IMR-90 (cell line): ENCODE measurements around the gene MNS1. TPM values are rescaled to one million over a fixed set of nuclear protein-coding genes. Genes with fewer than 3 reads are reported as not detected.

Source experiments
- ATAC-seq: fragments of 200-7000 bp; cut with Tn5 transposase; 2 replicates; pipeline ENCODE4 v1.9.1; 2020; ENCODE audit warnings: low read depth, mild to moderate bottlenecking, moderate library complexity
- BruUV-seq: library from RNA; stranded (reverse); fragments of 400-500 nt; replicated peaks from 2 replicates; lab custom pipeline; 2021; lab: Mats Ljungman, UMichigan
- CTCF ChIA-PET: fragments of 300-600 bp; formaldehyde crosslinking; extraction: SDS; loops from one replicate; lab custom pipeline; 2021; ENCODE audit warnings: antibody characterized with exemption; lab: Yijun Ruan, JAX
- POLR2A ChIA-PET: fragments of 300-600 bp; sonication (Branson Sonifier 250); formaldehyde crosslinking; loops from one replicate; lab custom pipeline; 2022; ENCODE audit warnings: antibody characterized with exemption; ENCODE audit not compliant: unreplicated experiment; lab: Charles Lee
- DNase-seq: peaks from one replicate; pipeline ENCODE4 v3.0.0; 2013
- H2AFZ ChIP-seq: replicated peaks from 2 replicates; pipeline ENCODE3; 2013; ENCODE audit warnings: low read length, mild to moderate bottlenecking; ENCODE audit not compliant: poor library complexity
- H2AK5ac ChIP-seq: 2 replicates; pipeline ENCODE4 v1.6.1; 2013; ENCODE audit warnings: low read depth, low read length, inconsistent platforms
- H2AK9ac ChIP-seq: replicated peaks from 2 replicates; pipeline ENCODE3; 2013; ENCODE audit warnings: mild to moderate bottlenecking, low read depth, low read length, moderate library complexity; ENCODE audit not compliant: poor library complexity
- H2BK120ac ChIP-seq: 2 replicates; pipeline ENCODE4 v1.6.1; 2013; ENCODE audit warnings: low read depth, low read length, inconsistent platforms
- H2BK15ac ChIP-seq: 3 replicates; pipeline ENCODE4 v1.6.1; 2013; ENCODE audit warnings: low read depth, low read length, inconsistent platforms
- H2BK20ac ChIP-seq: 2 replicates; pipeline ENCODE4 v1.6.1; 2013; ENCODE audit warnings: low read depth, mild to moderate bottlenecking, inconsistent platforms, low read length, moderate library complexity
- H2BK5ac ChIP-seq: 2 replicates; pipeline ENCODE4 v1.6.1; 2013; ENCODE audit warnings: mild to moderate bottlenecking, low read depth, low read length, inconsistent platforms; ENCODE audit not compliant: poor library complexity, severe bottlenecking
- H3K14ac ChIP-seq: replicated peaks from 2 replicates; pipeline ENCODE4 v1.6.1; 2013; ENCODE audit warnings: low read depth, low read length, inconsistent platforms
- H3K18ac ChIP-seq: 2 replicates; pipeline ENCODE4 v1.6.1; 2013; ENCODE audit warnings: low read depth, low read length, control low read depth
- H3K23ac ChIP-seq: 2 replicates; pipeline ENCODE4 v1.6.1; 2013; ENCODE audit warnings: low read depth, low read length, inconsistent platforms
- H3K27ac ChIP-seq: 2 replicates; pipeline ENCODE4 v1.5.1; 2013; ENCODE audit warnings: mild to moderate bottlenecking, control low read depth, low read length; ENCODE audit not compliant: insufficient read depth
- H3K27me3 ChIP-seq: 2 replicates; pipeline ENCODE4 v1.6.1; 2013; ENCODE audit warnings: low read length; ENCODE audit not compliant: control insufficient read depth, insufficient read depth
- H3K36me3 ChIP-seq: 2 replicates; pipeline ENCODE4 v1.6.1; 2013; ENCODE audit warnings: low read length, mixed read lengths; ENCODE audit not compliant: control insufficient read depth, insufficient read depth
- H3K4ac ChIP-seq: 2 replicates; pipeline ENCODE4 v1.6.1; 2013; ENCODE audit warnings: low read depth, low read length, inconsistent platforms
- H3K4me1 ChIP-seq: 2 replicates; pipeline ENCODE4 v1.6.1; 2013; ENCODE audit warnings: low read length, mixed read lengths; ENCODE audit not compliant: control insufficient read depth, insufficient read depth
- H3K4me2 ChIP-seq: 2 replicates; pipeline ENCODE4 v1.6.1; 2013; ENCODE audit warnings: low read depth, mild to moderate bottlenecking, control low read depth, low read length, moderate library complexity
- H3K4me3 ChIP-seq: 2 replicates; pipeline ENCODE4 v1.5.1; 2013; ENCODE audit warnings: low read depth, mild to moderate bottlenecking, control low read depth, low read length, moderate library complexity; ENCODE audit not compliant: insufficient read depth
- H3K56ac ChIP-seq: 2 replicates; pipeline ENCODE4 v1.6.1; 2013; ENCODE audit warnings: low read length, inconsistent platforms; ENCODE audit not compliant: insufficient read depth; ENCODE audit errors: extremely low read depth
- H3K79me1 ChIP-seq, 2 experiments: 2 replicates each; pipeline ENCODE4 v1.6.1; 2013; ENCODE audit warnings: low read length in 2 of 2, inconsistent platforms in 1 of 2, low read depth in 1 of 2
- H3K9ac ChIP-seq: 2 replicates; pipeline ENCODE4 v1.6.1; 2013; ENCODE audit warnings: low read depth, low read length, control low read depth
- H3K9me1 ChIP-seq: 2 replicates; pipeline ENCODE4 v1.6.1; 2013; ENCODE audit warnings: low read length, inconsistent platforms; ENCODE audit not compliant: insufficient read depth
- H3K9me3 ChIP-seq: 2 replicates; pipeline ENCODE4 v1.6.1; 2013; ENCODE audit warnings: low read length; ENCODE audit not compliant: control insufficient read depth, insufficient read depth
- H4K20me1 ChIP-seq: 2 replicates; pipeline ENCODE4 v1.6.1; 2013; ENCODE audit warnings: low read length, inconsistent platforms; ENCODE audit not compliant: insufficient read depth
- H4K5ac ChIP-seq: 2 replicates; pipeline ENCODE4 v1.6.1; 2013; ENCODE audit warnings: mild to moderate bottlenecking, low read depth, low read length, control low read depth
- H4K8ac ChIP-seq, 2 experiments: 2 replicates each; pipeline ENCODE4 v1.6.1; 2013; ENCODE audit warnings: low read depth in 2 of 2, low read length in 2 of 2, control low read depth in 1 of 2, inconsistent platforms in 1 of 2
- H4K91ac ChIP-seq: 2 replicates; pipeline ENCODE4 v1.6.1; 2013; ENCODE audit warnings: low read depth, low read length, inconsistent platforms; ENCODE audit not compliant: insufficient read depth
- CEBPB ChIP-seq: IDR thresholded peaks from 2 replicates; pipeline ENCODE4 v1.6.1; 2012; ENCODE audit warnings: low read depth, low read length, improper control_type of control experiment
- RFX5 ChIP-seq: IDR thresholded peaks from 2 replicates; pipeline ENCODE4 v1.8.0; 2012; ENCODE audit warnings: low read depth, mild to moderate bottlenecking, low read length, moderate library complexity
- WGBS, 2 experiments: methylation state at CpG; one replicate each; pipeline versions ENCODE4 v1.1.5 to v1.1.7; 2013; ENCODE audit warnings: missing lambda C conversion rate in 2 of 2; ENCODE audit not compliant: insufficient read length in 1 of 2; ENCODE audit errors: extremely low coverage in 2 of 2; 5-methylcytosine and 5-hydroxymethylcytosine counted together
- dilution Hi-C: fragments of 300-500 bp; cut with HindIII; formaldehyde crosslinking; loops from one replicate; pipeline ENCODE4 v1.14.3; 2018; ENCODE audit warnings: low sequenced_read_pairs; ENCODE audit not compliant: unreplicated experiment
- in situ Hi-C: fragments of 300-500 bp; cut with MboI; formaldehyde crosslinking; loops from 3 replicates; pipeline ENCODE4 v1.14.3; 2019; ENCODE audit warnings: low sequenced_read_pairs, inconsistent platforms, mixed read lengths
- intact Hi-C: fragments of 100-400 bp; cut with micrococcal nuclease; formaldehyde crosslinking; loops from 2 replicates; pipeline ENCODE4 v1.10.0; 2022
- polyA plus RNA-seq, 3 experiments: library from polyadenylated mRNA; depleted of rRNA; stranded (reverse); fragments of >200 nt; gene quantifications; 2 replicates each; pipeline ENCODE4 v1.2.3, GENCODE V29; 2012; ENCODE audit warnings: low replicate concordance in 1 of 3
- total RNA-seq: library from RNA; depleted of rRNA; stranded (reverse); fragments of >200 nt; gene quantifications from 2 replicates; pipeline ENCODE4 v1.2.3, GENCODE V29; 2012

The MNS1 gene
- total and polyA plus RNA-seq, 2 of the 4 experiments (the other 2 are of a cell fraction), result 0.36 to 0.84 TPM

DNA sequence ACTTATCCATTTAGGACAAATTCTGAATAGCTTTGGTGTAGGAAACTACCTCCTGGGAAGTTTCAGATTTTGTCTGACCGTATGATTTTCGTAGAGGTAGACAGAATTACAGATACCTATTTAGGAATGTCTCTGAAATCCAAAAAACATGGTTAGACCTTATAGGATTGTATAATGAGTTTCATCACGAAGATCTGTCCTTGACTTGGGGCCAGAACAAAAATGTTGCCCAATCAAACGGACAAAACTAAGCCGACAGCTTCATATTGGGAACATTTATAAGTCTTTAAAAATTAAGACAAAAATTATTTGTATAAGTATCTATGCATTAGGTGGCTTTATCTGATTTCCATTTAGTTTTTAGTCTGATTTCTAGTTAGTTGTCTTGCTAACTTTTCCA, 32.6 kb downstream of the MNS1 start:
- H2BK15ac ChIP-seq, result no peak overlapping the region
- no peak overlapping the region for H4K91ac ChIP-seq
- no peak overlapping the region for H2AFZ ChIP-seq
- no peaks in the 10 kb centered on the region for H4K20me1 ChIP-seq
- H4K8ac ChIP-seq, result no peak overlapping the region
- no peak overlapping the region for H2BK20ac ChIP-seq
- no peaks in the 10 kb centered on the region for H3K9me3 ChIP-seq
- no TSS peak for BruUV-seq
- dilution Hi-C loops, result no loop called here
- no peak overlapping the region for H3K4me3 ChIP-seq
- H2BK5ac ChIP-seq, result no peak overlapping the region
- no peaks in the 10 kb centered on the region for H3K36me3 ChIP-seq
- no peak overlapping the region for H3K18ac ChIP-seq
- ATAC-seq, result no peak
- CTCF ChIA-PET, result interaction anchor here (0.8 kb wide), 1 partner anchor 63 kb away, joined by 3 read pairs; no protein-coding TSS in a partner anchor
- no peak overlapping the region for H3K14ac ChIP-seq
- H3K27me3 ChIP-seq, result no peaks in the 10 kb centered on the region
- TF ChIP-seq CEBPB, result 0 out of 2 replicates have a peak, but pooled peaks have one; percentile 2
- no peak for TF ChIP-seq RFX5
- H3K79me1 ChIP-seq, result no peaks in the 10 kb centered on the region
- no peak overlapping the region for H3K27ac ChIP-seq
- no peak overlapping the region for H3K23ac ChIP-seq
- no CpG with 5 or more reads among the region's 5 CpGs for WGBS, 2 experiments
- no peaks in the 10 kb centered on the region for H3K4me1 ChIP-seq
- no peak overlapping the region for H2BK120ac ChIP-seq
- POLR2A ChIA-PET, result no interaction called here
- H3K9ac ChIP-seq, result no peak overlapping the region
- no peak overlapping the region for H3K4me2 ChIP-seq
- no peak overlapping the region for H3K56ac ChIP-seq
- no peak overlapping the region for H4K5ac ChIP-seq
- no peak overlapping the region for H2AK9ac ChIP-seq
- intact Hi-C loops, result no loop called here
- H3K9me1 ChIP-seq, result no peaks in the 10 kb centered on the region
- in situ Hi-C loops, result loop anchor here (25.0 kb wide), 1 partner anchor 770 kb away; no protein-coding TSS in a partner anchor
- no peak overlapping the region for H3K4ac ChIP-seq
- DNase-seq, result no peak
- H2AK5ac ChIP-seq, result no peak overlapping the region
